A549 (cell line): ENCODE data around the gene ELMO3. TPM values are rescaled to one million over a fixed set of nuclear protein-coding genes. Genes with fewer than 3 reads are reported as not detected.

ENCODE experiments used
- ATAC-seq, 2 experiments: fragments of 200-7000 bp in 1 of 2; fragments of >200 bp in 1 of 2; cut with Nextera tagmentation in 1 of 2; cut with Tn5 transposase in 1 of 2; 3 replicates each; pipeline versions ENCODE4 v1.8.0 to v1.9.1; 2018 to 2020; ENCODE audit warnings: mild to moderate bottlenecking in 1 of 2, moderate library complexity in 1 of 2
- CTCF ChIA-PET: fragments of 300-600 bp; sonication (Branson Sonifier 250); formaldehyde crosslinking; extraction: SDS; loops from one replicate; lab custom pipeline; 2021; ENCODE audit warnings: antibody characterized with exemption, inconsistent platforms; lab: Yijun Ruan, JAX
- POLR2A ChIA-PET: fragments of 350-600 bp; formaldehyde crosslinking; extraction: SDS; loops from one replicate; lab custom pipeline; 2021; ENCODE audit warnings: antibody characterized with exemption, inconsistent platforms; lab: Yijun Ruan, JAX
- DNase-seq, 2 experiments: peaks; one replicate each; pipeline versions ENCODE4 v3.0.0 to v3.0.0-alpha.2; 2011 to 2016; ENCODE audit warnings: low read depth in 1 of 2, low spot score in 1 of 2
- FAIRE-seq: peaks from 2 replicates; lab custom pipeline; 2011; peaks lifted over from hg19 to GRCh38; lab: Jason Lieb, UNC
- H3K27ac ChIP-seq, 2 experiments: fragments of >200 bp; sonication (Bioruptor Twin); formaldehyde crosslinking; 3 replicates each; pipeline ENCODE4 v1.5.1; 2016 to 2017
- H3K4me1 ChIP-seq: fragments of >200 bp; sonication (Bioruptor Twin); formaldehyde crosslinking; 3 replicates; pipeline ENCODE4 v1.6.1; 2016
- H3K4me2 ChIP-seq: fragments of >200 bp; sonication (Bioruptor Twin); formaldehyde crosslinking; 3 replicates; pipeline ENCODE4 v1.6.1; 2016
- H3K4me3 ChIP-seq: fragments of >200 bp; sonication (Bioruptor Twin); formaldehyde crosslinking; 3 replicates; pipeline ENCODE4 v1.5.1; 2016
- H3K9me3 ChIP-seq: fragments of >200 bp; sonication (Bioruptor Twin); formaldehyde crosslinking; 3 replicates; pipeline ENCODE4 v1.6.1; 2016
- BHLHE40 ChIP-seq: IDR thresholded peaks from 2 replicates; pipeline ENCODE4 v1.6.1; 2012; ENCODE audit warnings: low read depth, low read length, inconsistent platforms
- CBX8 ChIP-seq: fragments of 200-600 bp; sonication (generic); IDR thresholded peaks from 2 replicates; pipeline ENCODE4 v1.6.1; 2016
- CHD2 ChIP-seq: fragments of 150-350 bp; IDR thresholded peaks from 2 replicates; pipeline ENCODE4 v1.6.1; 2014; ENCODE audit warnings: low read length; ENCODE audit not compliant: partially characterized antibody
- ESRRA ChIP-seq: fragments of 150-350 bp; IDR thresholded peaks from 2 replicates; pipeline ENCODE4 v1.6.1; 2014; ENCODE audit warnings: mild to moderate bottlenecking, low read length, borderline replicate concordance
- JUNB ChIP-seq: fragments of >200 bp; sonication (Bioruptor Twin); formaldehyde crosslinking; IDR thresholded peaks from 2 replicates; pipeline ENCODE4 v1.6.1; 2016
- KDM1A ChIP-seq: fragments of 200-600 bp; sonication (generic); IDR thresholded peaks from 2 replicates; pipeline ENCODE4 v1.6.1; 2016; ENCODE audit warnings: low read depth, mild to moderate bottlenecking
- KDM5A ChIP-seq: fragments of 200-600 bp; sonication (generic); IDR thresholded peaks from 2 replicates; pipeline ENCODE4 v1.6.1; 2016; ENCODE audit warnings: antibody characterized with exemption, mild to moderate bottlenecking
- MAFK ChIP-seq: fragments of 450-650 bp; IDR thresholded peaks from 2 replicates; pipeline ENCODE4 v1.6.1; 2014; ENCODE audit not compliant: partially characterized antibody
- POLR2A ChIP-seq: IDR thresholded peaks from 2 replicates; pipeline ENCODE4 v1.6.1; 2012; ENCODE audit warnings: mild to moderate bottlenecking, low read length
- RARB ChIP-seq: fragments of 250-450 bp; sonication (Bioruptor Pico); IDR thresholded peaks from 2 replicates; pipeline ENCODE4 v1.8.0; 2021; ENCODE audit warnings: mild to moderate bottlenecking, moderate library complexity
- RCOR1 ChIP-seq: fragments of 150-350 bp; IDR thresholded peaks from 2 replicates; pipeline ENCODE4 v1.6.1; 2014; ENCODE audit warnings: antibody characterized with exemption, low read length, low read depth
- RFX5 ChIP-seq: fragments of 450-650 bp; IDR thresholded peaks from 2 replicates; pipeline ENCODE4 v1.7.1; 2014; ENCODE audit warnings: antibody characterized with exemption, mild to moderate bottlenecking, moderate library complexity
- RNF2 ChIP-seq: fragments of 200-600 bp; sonication (generic); IDR thresholded peaks from 2 replicates; pipeline ENCODE4 v1.6.1; 2016; ENCODE audit warnings: low read depth, mild to moderate bottlenecking, antibody characterized with exemption, moderate library complexity, borderline replicate concordance
- TP53 ChIP-seq: fragments of 250-450 bp; sonication (Bioruptor Pico); IDR thresholded peaks from 2 replicates; pipeline ENCODE4 v1.5.0; 2021; ENCODE audit warnings: mild to moderate bottlenecking, moderate library complexity
- ZC3H11A ChIP-seq: fragments of 450-650 bp; IDR thresholded peaks from 2 replicates; pipeline ENCODE4 v1.6.1; 2014; ENCODE audit warnings: antibody characterized with exemption, mild to moderate bottlenecking
- ZNF302 ChIP-seq: fragments of 250-450 bp; sonication (Bioruptor Pico); IDR thresholded peaks from 2 replicates; pipeline ENCODE4 v1.9.0; 2021; ENCODE audit warnings: inconsistent platforms, mild to moderate bottlenecking, moderate library complexity
- ZSCAN20 ChIP-seq: fragments of 250-450 bp; sonication (Bioruptor Pico); IDR thresholded peaks from 2 replicates; pipeline ENCODE4 v1.8.0; 2022; ENCODE audit warnings: mild to moderate bottlenecking, moderate library complexity
- WGBS: methylation state at CpG from one replicate; pipeline ENCODE4 v1.1.6; 2017; ENCODE audit errors: missing lambda C conversion rate; 5-methylcytosine and 5-hydroxymethylcytosine counted together
- polyA plus RNA-seq, 4 experiments: library from polyadenylated mRNA; depleted of rRNA in 3 of 4; stranded (reverse); fragments of >200 nt; fragmentation: RNase III in 1 of 4; extraction: RNeasy Plus Mini Kit Qiagen cat#74134 plus additional on column Dnase treatment in 1 of 4; gene quantifications; 2 replicates in 3 of 4; 3 replicates in 1 of 4; pipeline ENCODE4 v1.2.3, GENCODE V29; 2011 to 2017
- TF ChIP-seq, protein P1 (sequence below): fragments of 250-450 bp; sonication (Bioruptor Pico); IDR thresholded peaks from 2 replicates; pipeline ENCODE4 v1.5.0; 2021; ENCODE audit warnings: mild to moderate bottlenecking, moderate library complexity, borderline replicate concordance
- TF ChIP-seq, protein P2 (sequence below): fragments of 250-450 bp; sonication (Bioruptor Pico); IDR thresholded peaks from 2 replicates; pipeline ENCODE4 v1.5.0; 2020; ENCODE audit warnings: low read depth, mild to moderate bottlenecking, moderate library complexity
- TF ChIP-seq, protein P3 (sequence below): fragments of 450-650 bp; IDR thresholded peaks from 2 replicates; pipeline ENCODE4 v1.6.1; 2014; ENCODE audit warnings: antibody characterized with exemption
- TF ChIP-seq, protein P4 (sequence below): fragments of 200-600 bp; sonication (generic); IDR thresholded peaks from 2 replicates; pipeline ENCODE4 v1.6.1; 2016; ENCODE audit warnings: antibody characterized with exemption, mild to moderate bottlenecking, moderate library complexity
- TF ChIP-seq, protein P5 (sequence below): IDR thresholded peaks from 2 replicates; pipeline ENCODE4 v1.6.1; 2012

Gene ELMO3
- polyA plus RNA-seq, 2 of the 4 experiments (the other 2 are of a cell fraction), result 0.62 to 1.4 TPM

DNA sequence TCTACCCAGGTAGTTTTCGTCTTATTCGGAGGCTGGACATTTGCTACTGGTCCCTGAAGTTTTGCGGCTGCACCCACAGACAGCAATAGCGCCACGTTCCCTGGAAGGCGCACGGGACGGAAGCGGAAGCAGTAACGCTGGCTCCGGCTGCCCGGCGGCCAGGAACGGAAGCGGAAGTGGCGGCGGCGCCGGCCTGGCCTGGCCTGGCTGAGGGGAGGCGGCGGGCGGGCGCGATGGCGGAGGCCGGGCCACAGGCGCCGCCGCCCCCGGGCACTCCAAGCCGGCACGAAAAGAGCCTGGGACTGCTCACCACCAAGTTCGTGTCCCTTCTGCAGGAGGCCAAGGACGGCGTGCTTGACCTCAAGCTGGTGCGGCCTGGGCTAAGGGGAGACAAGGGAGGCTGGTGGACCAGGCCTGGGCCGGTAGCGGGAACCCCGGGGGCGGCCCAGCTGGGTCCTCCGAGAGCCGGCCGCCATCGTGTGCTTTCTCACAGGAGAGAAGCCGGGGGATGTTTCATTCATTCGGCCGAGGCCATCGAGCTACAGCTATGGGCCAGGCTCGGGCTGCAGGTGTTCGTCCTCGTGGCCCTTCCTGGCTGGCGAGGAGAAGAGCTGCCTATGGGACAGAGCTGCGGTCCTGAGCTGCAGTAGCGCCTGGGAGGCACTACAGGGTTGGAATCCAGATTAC, 6.8 kb upstream of the ELMO3 start, which contains the start of gene E2F4 (continued):
- TF ChIP-seq, protein P1, sequence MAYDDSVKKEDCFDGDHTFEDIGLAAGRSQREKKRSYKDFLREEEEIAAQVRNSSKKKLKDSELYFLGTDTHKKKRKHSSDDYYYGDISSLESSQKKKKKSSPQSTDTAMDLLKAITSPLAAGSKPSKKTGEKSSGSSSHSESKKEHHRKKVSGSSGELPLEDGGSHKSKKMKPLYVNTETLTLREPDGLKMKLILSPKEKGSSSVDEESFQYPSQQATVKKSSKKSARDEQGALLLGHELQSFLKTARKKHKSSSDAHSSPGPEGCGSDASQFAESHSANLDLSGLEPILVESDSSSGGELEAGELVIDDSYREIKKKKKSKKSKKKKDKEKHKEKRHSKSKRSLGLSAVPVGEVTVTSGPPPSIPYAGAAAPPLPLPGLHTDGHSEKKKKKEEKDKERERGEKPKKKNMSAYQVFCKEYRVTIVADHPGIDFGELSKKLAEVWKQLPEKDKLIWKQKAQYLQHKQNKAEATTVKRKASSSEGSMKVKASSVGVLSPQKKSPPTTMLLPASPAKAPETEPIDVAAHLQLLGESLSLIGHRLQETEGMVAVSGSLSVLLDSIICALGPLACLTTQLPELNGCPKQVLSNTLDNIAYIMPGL (CRISPR knock-in tag), result no peak

DNA sequence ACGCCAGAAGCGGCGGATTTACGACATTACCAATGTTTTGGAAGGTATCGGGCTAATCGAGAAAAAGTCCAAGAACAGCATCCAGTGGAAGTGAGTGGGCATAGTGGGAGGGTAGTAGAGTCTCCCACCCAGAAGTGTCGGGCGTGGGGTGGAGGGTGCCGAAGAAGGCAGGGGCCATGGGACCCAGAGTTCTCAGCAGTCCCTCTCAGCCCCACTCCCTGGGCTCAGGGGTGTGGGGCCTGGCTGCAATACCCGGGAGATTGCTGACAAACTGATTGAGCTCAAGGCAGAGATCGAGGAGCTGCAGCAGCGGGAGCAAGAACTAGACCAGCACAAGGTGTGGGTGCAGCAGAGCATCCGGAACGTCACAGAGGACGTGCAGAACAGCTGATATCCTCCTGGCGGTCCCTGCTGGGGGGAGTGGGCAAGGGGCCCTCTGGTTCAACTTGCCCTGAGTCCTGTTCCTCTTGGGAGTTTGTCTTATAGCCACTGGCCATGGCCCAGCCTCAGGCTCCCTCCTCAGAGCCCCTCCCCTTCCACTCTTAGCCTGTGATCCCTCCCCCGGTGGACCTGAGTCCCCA, 6.1 kb upstream of the ELMO3 start:
- TF ChIP-seq RARB (no peak), KDM1A (no peak), KDM5A (no peak), CHD2 (no peak), ESRRA (no peak), BHLHE40 (no peak), POLR2A (no peak), RCOR1 (no peak), ZNF302 (CRISPR knock-in tag) (no peak), TP53 (CRISPR knock-in tag) (no peak), CBX8 (no peak), MAFK (no peak), ZSCAN20 (CRISPR knock-in tag) (no peak)
- TF ChIP-seq, protein P2, sequence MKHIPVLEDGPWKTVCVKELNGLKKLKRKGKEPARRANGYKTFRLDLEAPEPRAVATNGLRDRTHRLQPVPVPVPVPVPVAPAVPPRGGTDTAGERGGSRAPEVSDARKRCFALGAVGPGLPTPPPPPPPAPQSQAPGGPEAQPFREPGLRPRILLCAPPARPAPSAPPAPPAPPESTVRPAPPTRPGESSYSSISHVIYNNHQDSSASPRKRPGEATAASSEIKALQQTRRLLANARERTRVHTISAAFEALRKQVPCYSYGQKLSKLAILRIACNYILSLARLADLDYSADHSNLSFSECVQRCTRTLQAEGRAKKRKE (CRISPR knock-in tag), result no peak
- FAIRE-seq (no peak), DNase-seq (no peak), ATAC-seq (no peak)
- peak overlapping the region; percentile 82 for H3K4me2 ChIP-seq
- CTCF ChIA-PET, result interaction anchor here (0.6 to 10.3 kb wide), 8 partner anchors 7 to 274 kb away, joined by 3 to 105 read pairs (median 4); no protein-coding TSS in a partner anchor
- H3K27ac ChIP-seq, result peak overlapping the region; percentile 97
- peaks cover 19% of the 10 kb centered on the region for H3K4me1 ChIP-seq
- no peaks in the 10 kb centered on the region for H3K9me3 ChIP-seq
- POLR2A ChIA-PET, result interaction anchor here (0.8 to 1.8 kb wide), 2 partner anchors 34 to 51 kb away, joined by 3 to 6 read pairs; partner anchors contain the start of gene TMEM208
- WGBS, result 10% methylated on average over 17 of the region's 17 CpGs
- H3K4me3 ChIP-seq, result peak overlapping the region; percentile 95

DNA sequence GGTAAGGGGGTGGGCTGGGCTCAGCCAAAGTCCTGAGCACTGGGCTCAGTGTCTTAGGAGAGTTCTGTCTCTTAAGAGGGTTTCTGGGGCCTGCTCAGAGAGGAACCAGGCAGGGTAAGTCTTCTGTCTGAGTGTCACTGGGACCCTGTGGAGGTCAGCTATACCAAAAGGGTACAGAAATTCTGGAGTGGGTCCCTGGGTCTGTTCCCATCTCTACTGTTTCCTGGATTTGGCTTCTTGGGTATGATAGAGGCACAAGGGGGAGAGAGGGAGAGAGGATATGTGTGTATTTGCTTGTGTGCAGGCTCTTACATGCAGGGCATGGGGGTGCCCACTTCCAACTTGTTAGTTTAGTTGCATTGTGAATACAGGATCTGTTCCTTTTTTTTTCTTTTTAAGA, 5.4 kb upstream of the ELMO3 start:
- FAIRE-seq (no peak), DNase-seq (no peak), ATAC-seq (no peak)
- ChIA-PET POLR2A (interaction anchor here (1.8 kb wide), 1 partner anchor 33 kb away, joined by 6 read pairs; the partner anchor contains the start of gene TMEM208), CTCF (interaction anchor here (1.0 to 10.3 kb wide), 6 partner anchors 8 to 246 kb away, joined by 3 to 105 read pairs (median 4); partner anchors contain the start of gene SLC9A5)
- Histone ChIP-seq H3K27ac (peak overlapping the region in 1 of 2 experiments; percentile 97; a peak in 3 of 6 replicates), H3K9me3 (no peaks in the 10 kb centered on the region), H3K4me3 (peak overlapping the region; percentile 95), H3K4me1 (peaks cover 23% of the 10 kb centered on the region), H3K4me2 (peak overlapping the region; percentile 82)
- TF ChIP-seq, protein P2 (CRISPR knock-in tag), result no peak
- TF ChIP-seq RNF2 (no peak), RFX5 (no peak), ZC3H11A (no peak), BHLHE40 (no peak), JUNB (no peak)
- TF ChIP-seq, protein P3, sequence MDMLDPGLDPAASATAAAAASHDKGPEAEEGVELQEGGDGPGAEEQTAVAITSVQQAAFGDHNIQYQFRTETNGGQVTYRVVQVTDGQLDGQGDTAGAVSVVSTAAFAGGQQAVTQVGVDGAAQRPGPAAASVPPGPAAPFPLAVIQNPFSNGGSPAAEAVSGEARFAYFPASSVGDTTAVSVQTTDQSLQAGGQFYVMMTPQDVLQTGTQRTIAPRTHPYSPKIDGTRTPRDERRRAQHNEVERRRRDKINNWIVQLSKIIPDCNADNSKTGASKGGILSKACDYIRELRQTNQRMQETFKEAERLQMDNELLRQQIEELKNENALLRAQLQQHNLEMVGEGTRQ, result no peak
- TF ChIP-seq, protein P4, sequence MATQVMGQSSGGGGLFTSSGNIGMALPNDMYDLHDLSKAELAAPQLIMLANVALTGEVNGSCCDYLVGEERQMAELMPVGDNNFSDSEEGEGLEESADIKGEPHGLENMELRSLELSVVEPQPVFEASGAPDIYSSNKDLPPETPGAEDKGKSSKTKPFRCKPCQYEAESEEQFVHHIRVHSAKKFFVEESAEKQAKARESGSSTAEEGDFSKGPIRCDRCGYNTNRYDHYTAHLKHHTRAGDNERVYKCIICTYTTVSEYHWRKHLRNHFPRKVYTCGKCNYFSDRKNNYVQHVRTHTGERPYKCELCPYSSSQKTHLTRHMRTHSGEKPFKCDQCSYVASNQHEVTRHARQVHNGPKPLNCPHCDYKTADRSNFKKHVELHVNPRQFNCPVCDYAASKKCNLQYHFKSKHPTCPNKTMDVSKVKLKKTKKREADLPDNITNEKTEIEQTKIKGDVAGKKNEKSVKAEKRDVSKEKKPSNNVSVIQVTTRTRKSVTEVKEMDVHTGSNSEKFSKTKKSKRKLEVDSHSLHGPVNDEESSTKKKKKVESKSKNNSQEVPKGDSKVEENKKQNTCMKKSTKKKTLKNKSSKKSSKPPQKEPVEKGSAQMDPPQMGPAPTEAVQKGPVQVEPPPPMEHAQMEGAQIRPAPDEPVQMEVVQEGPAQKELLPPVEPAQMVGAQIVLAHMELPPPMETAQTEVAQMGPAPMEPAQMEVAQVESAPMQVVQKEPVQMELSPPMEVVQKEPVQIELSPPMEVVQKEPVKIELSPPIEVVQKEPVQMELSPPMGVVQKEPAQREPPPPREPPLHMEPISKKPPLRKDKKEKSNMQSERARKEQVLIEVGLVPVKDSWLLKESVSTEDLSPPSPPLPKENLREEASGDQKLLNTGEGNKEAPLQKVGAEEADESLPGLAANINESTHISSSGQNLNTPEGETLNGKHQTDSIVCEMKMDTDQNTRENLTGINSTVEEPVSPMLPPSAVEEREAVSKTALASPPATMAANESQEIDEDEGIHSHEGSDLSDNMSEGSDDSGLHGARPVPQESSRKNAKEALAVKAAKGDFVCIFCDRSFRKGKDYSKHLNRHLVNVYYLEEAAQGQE, result no peak
- TF ChIP-seq, protein P5, sequence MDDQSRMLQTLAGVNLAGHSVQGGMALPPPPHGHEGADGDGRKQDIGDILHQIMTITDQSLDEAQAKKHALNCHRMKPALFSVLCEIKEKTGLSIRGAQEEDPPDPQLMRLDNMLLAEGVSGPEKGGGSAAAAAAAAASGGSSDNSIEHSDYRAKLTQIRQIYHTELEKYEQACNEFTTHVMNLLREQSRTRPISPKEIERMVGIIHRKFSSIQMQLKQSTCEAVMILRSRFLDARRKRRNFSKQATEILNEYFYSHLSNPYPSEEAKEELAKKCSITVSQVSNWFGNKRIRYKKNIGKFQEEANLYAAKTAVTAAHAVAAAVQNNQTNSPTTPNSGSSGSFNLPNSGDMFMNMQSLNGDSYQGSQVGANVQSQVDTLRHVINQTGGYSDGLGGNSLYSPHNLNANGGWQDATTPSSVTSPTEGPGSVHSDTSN, result no peak
- TF ChIP-seq, protein P1 (CRISPR knock-in tag), result no peak
